ENCODE data around the gene RGS1.

The RGS1 gene

GRCh38 chr1:192557841-192558595 is 17.6 kb upstream of the RGS1 start:
- Histone ChIP-seq H3K9me3 (replicated peaks; ENCODE audit: low read length) (no peaks in the 10 kb centered on the region), H3K27me3 (ENCODE audit: control insufficient read depth, insufficient read depth, low read length) (no peaks in the 10 kb centered on the region), H3K4me1 (ENCODE audit: control insufficient read depth, insufficient read depth, low read length) (peaks cover 41% of the 10 kb centered on the region), H3K4me3 (ENCODE audit: low read length) (no peak overlapping the region), H3K4me2 (ENCODE audit: low read length) (peak overlapping the region; percentile 28), H3K36me3 (ENCODE audit: insufficient read depth, low read length) (no peaks in the 10 kb centered on the region), H3K9ac (ENCODE audit: low read depth, low read length) (peak overlapping the region; percentile 76)

- peak overlapping the region; percentile 59 for H3K4me2 ChIP-seq (ENCODE audit: low read length)
These were observed 16.2 kb upstream of the RGS1 start for GRCh38 chr1:192559115-192560006.

DNA sequence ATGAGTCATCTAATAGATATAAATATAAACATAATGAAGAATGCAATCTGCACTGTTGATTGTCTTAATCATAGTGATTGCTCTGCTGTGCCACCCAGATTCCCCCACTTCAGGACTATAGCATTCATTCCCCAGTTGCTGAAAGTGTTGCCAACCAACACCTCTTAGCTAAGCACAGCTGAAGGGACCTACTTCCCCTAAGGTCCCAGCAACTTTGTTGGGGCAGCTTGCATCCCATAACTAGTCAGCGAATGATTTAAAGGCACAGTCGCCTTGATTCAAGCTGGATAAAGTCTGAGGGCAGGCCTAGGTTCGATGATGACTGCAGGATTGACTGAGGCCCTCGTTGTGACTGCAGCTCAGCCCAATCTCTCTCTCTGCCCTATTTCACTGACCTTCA is 14.3 kb upstream of the RGS1 start:
- no peaks in the 10 kb centered on the region for H3K27me3 ChIP-seq (ENCODE audit: control insufficient read depth, insufficient read depth, low read length)
- H3K4me2 ChIP-seq (ENCODE audit: low read length), result no peak overlapping the region
- no peak overlapping the region for H3K4me3 ChIP-seq (ENCODE audit: low read length)
- H3K4me1 ChIP-seq (ENCODE audit: control insufficient read depth, insufficient read depth, low read length), result peaks cover 41% of the 10 kb centered on the region
- H3K36me3 ChIP-seq (ENCODE audit: insufficient read depth, low read length), result no peaks in the 10 kb centered on the region
- H3K9me3 ChIP-seq (replicated peaks; ENCODE audit: low read length), result no peaks in the 10 kb centered on the region
- no peak overlapping the region for H3K9ac ChIP-seq (ENCODE audit: low read depth, low read length)

More at GRCh38 chr1:192559115-192560006, 16.2 kb upstream of the RGS1 start:
- peak overlapping the region; percentile 29 for H3K4me3 ChIP-seq (ENCODE audit: low read length)
- no peaks in the 10 kb centered on the region for H3K36me3 ChIP-seq (ENCODE audit: insufficient read depth, low read length)
- no peaks in the 10 kb centered on the region for H3K9me3 ChIP-seq (replicated peaks; ENCODE audit: low read length)
- no peaks in the 10 kb centered on the region for H3K27me3 ChIP-seq (ENCODE audit: control insufficient read depth, insufficient read depth, low read length)
- peak overlapping the region; percentile 78 for H3K9ac ChIP-seq (ENCODE audit: low read depth, low read length)
- H3K4me1 ChIP-seq (ENCODE audit: control insufficient read depth, insufficient read depth, low read length), result peaks cover 41% of the 10 kb centered on the region

DNA sequence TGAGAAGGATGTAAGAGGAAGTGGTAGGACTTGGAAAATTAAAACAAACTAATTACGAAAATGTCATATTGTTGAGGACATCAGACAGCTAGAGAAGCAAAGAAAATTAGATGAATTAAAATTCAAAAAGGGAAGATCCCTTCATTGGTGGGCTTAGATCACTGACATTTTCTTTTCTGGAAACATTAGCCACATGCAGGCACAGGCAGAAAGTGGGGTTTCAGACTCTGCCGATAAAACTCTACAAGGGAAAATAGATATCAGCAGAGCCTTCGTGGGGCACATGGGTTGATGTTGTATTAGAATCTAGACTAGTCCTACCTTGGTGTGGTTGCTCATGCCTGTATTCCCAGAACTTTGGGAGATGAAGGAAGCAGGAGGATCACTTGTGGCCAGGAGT is 12.4 kb upstream of the RGS1 start:
- no peak overlapping the region for H3K4me3 ChIP-seq (ENCODE audit: low read length)
- H3K9me3 ChIP-seq (replicated peaks; ENCODE audit: low read length), result no peaks in the 10 kb centered on the region
- no peak overlapping the region for H3K9ac ChIP-seq (ENCODE audit: low read depth, low read length)
- no peaks in the 10 kb centered on the region for H3K27me3 ChIP-seq (ENCODE audit: control insufficient read depth, insufficient read depth, low read length)
- no peaks in the 10 kb centered on the region for H3K36me3 ChIP-seq (ENCODE audit: insufficient read depth, low read length)
- no peak overlapping the region for H3K4me2 ChIP-seq (ENCODE audit: low read length)
- H3K4me1 ChIP-seq (ENCODE audit: control insufficient read depth, insufficient read depth, low read length), result peaks cover 26% of the 10 kb centered on the region

DNA sequence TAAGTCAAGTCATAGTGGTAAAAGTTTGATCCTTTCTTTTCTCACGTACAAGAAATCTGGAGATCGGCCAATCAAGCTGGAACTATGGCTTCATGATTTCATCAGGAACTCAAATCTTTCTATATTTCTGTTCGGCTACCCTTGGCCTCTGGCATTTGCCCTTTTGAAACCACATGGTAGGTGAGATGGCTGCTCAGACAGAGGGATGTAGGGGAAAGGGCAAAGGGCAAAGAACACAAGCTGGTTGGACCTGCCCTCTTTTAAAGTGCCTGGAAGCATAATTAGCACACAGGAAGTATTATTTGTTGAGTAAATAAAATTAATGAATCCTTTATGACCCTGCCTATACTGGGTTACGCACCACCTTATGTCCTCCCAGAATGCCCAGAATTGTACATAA is 11.5 kb upstream of the RGS1 start:
- Histone ChIP-seq H3K4me1 (ENCODE audit: control insufficient read depth, insufficient read depth, low read length) (peaks cover 16% of the 10 kb centered on the region), H3K27me3 (ENCODE audit: control insufficient read depth, insufficient read depth, low read length) (no peaks in the 10 kb centered on the region), H3K36me3 (ENCODE audit: insufficient read depth, low read length) (no peaks in the 10 kb centered on the region), H3K4me3 (ENCODE audit: low read length) (no peak overlapping the region), H3K9me3 (replicated peaks; ENCODE audit: low read length) (no peaks in the 10 kb centered on the region), H3K4me2 (ENCODE audit: low read length) (no peak overlapping the region), H3K9ac (ENCODE audit: low read depth, low read length) (no peak overlapping the region)

GRCh38 chr1:192565946-192566345 is 9.6 kb upstream of the RGS1 start:
- Histone ChIP-seq H3K9me3 (replicated peaks; ENCODE audit: low read length) (no peaks in the 10 kb centered on the region), H3K27me3 (ENCODE audit: control insufficient read depth, insufficient read depth, low read length) (no peaks in the 10 kb centered on the region), H3K36me3 (ENCODE audit: insufficient read depth, low read length) (no peaks in the 10 kb centered on the region), H3K4me3 (ENCODE audit: low read length) (no peak overlapping the region), H3K4me1 (ENCODE audit: control insufficient read depth, insufficient read depth, low read length) (no peaks in the 10 kb centered on the region), H3K4me2 (ENCODE audit: low read length) (no peak overlapping the region), H3K9ac (ENCODE audit: low read depth, low read length) (no peak overlapping the region)

DNA sequence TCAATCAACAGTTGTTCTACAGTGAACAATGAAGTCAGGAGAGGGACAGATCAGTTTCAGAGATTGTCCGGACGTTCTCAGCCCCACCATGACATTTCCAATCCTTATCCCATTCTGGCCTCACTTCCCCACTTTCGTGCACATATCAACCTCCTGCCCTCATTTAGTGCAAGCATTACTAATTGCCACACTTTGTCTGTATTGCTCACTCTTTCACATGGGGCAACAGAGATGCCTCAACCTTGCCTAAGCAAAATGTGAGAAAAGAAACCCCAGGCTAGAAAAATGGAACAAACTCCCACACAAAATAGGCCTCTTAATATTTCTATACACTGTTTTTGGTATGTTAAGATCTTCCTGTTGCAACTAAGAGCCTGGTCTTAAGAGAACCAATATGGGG is 8.9 kb upstream of the RGS1 start:
- Histone ChIP-seq H3K27me3 (ENCODE audit: control insufficient read depth, insufficient read depth, low read length) (no peaks in the 10 kb centered on the region), H3K4me2 (ENCODE audit: low read length) (no peak overlapping the region), H3K9ac (ENCODE audit: low read depth, low read length) (no peak overlapping the region), H3K4me1 (ENCODE audit: control insufficient read depth, insufficient read depth, low read length) (no peaks in the 10 kb centered on the region), H3K36me3 (ENCODE audit: insufficient read depth, low read length) (no peaks in the 10 kb centered on the region), H3K9me3 (replicated peaks; ENCODE audit: low read length) (no peaks in the 10 kb centered on the region), H3K4me3 (ENCODE audit: low read length) (no peak overlapping the region)

DNA sequence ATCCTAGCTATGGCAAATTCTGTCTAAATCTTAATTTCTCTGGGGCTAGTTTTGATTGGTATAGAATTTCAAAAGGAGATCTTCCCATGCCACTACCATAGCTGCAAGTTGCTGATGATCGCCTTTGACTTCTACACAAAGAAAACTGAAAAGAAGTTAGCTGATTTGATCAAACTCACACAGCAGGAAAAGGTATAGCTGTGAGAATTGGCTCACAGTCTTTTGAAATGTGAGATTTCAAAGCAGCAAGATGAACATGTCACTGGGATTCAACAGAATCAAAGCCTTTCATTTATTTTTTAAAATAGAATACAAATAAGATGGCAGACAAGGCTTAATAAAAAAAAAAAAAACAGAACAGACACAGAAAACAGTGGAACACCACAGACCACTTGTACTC is 7.5 kb upstream of the RGS1 start:
- H3K27me3 ChIP-seq (ENCODE audit: control insufficient read depth, insufficient read depth, low read length), result no peaks in the 10 kb centered on the region
- H3K36me3 ChIP-seq (ENCODE audit: insufficient read depth, low read length), result no peaks in the 10 kb centered on the region
- peaks cover 2% of the 10 kb centered on the region for H3K4me1 ChIP-seq (ENCODE audit: control insufficient read depth, insufficient read depth, low read length)
- H3K4me2 ChIP-seq (ENCODE audit: low read length), result no peak overlapping the region
- H3K9ac ChIP-seq (ENCODE audit: low read depth, low read length), result no peak overlapping the region
- H3K4me3 ChIP-seq (ENCODE audit: low read length), result no peak overlapping the region
- H3K9me3 ChIP-seq (replicated peaks; ENCODE audit: low read length), result no peaks in the 10 kb centered on the region

DNA sequence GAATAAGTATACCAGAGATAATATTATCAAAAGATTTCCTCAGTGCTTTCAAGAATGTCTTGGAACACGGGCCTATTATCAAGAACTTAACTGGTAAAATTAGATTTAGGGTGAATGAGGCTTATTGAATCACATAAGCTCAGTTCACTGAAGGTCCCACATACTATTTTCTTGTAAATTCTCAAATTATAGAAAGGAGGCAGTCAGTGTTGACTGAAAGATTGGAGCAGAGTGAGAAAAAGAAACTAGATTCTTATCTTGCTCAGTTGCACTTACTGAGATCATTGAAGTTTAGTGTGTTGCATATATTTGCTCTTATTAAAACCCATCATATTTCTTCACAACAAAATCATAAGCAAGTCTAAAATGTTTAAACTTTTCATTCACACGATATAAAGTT is 3.9 kb upstream of the RGS1 start:
- no peak overlapping the region for H3K4me3 ChIP-seq (ENCODE audit: low read length)
- H3K9me3 ChIP-seq (replicated peaks; ENCODE audit: low read length), result no peaks in the 10 kb centered on the region
- H3K36me3 ChIP-seq (ENCODE audit: insufficient read depth, low read length), result no peaks in the 10 kb centered on the region
- no peak overlapping the region for H3K9ac ChIP-seq (ENCODE audit: low read depth, low read length)
- no peak overlapping the region for H3K4me2 ChIP-seq (ENCODE audit: low read length)
- no peaks in the 10 kb centered on the region for H3K27me3 ChIP-seq (ENCODE audit: control insufficient read depth, insufficient read depth, low read length)
- peaks cover 14% of the 10 kb centered on the region for H3K4me1 ChIP-seq (ENCODE audit: control insufficient read depth, insufficient read depth, low read length)

- H3K36me3 ChIP-seq (ENCODE audit: insufficient read depth, low read length), result no peaks in the 10 kb centered on the region
- no peak overlapping the region for H3K4me2 ChIP-seq (ENCODE audit: low read length)
- no peak overlapping the region for H3K9ac ChIP-seq (ENCODE audit: low read depth, low read length)
- H3K27me3 ChIP-seq (ENCODE audit: control insufficient read depth, insufficient read depth, low read length), result no peaks in the 10 kb centered on the region
- H3K9me3 ChIP-seq (replicated peaks; ENCODE audit: low read length), result no peaks in the 10 kb centered on the region
- H3K4me1 ChIP-seq (ENCODE audit: control insufficient read depth, insufficient read depth, low read length), result peaks cover 15% of the 10 kb centered on the region
- no peak overlapping the region for H3K4me3 ChIP-seq (ENCODE audit: low read length)
These were observed 2.1 kb upstream of the RGS1 start for GRCh38 chr1:192573499-192573898.

- H3K36me3 ChIP-seq (ENCODE audit: insufficient read depth, low read length), result no peaks in the 10 kb centered on the region
- H3K4me2 ChIP-seq (ENCODE audit: low read length), result no peak overlapping the region
- no peaks in the 10 kb centered on the region for H3K9me3 ChIP-seq (replicated peaks; ENCODE audit: low read length)
- no peak overlapping the region for H3K9ac ChIP-seq (ENCODE audit: low read depth, low read length)
- no peaks in the 10 kb centered on the region for H3K27me3 ChIP-seq (ENCODE audit: control insufficient read depth, insufficient read depth, low read length)
- peaks cover 20% of the 10 kb centered on the region for H3K4me1 ChIP-seq (ENCODE audit: control insufficient read depth, insufficient read depth, low read length)
- no peak overlapping the region for H3K4me3 ChIP-seq (ENCODE audit: low read length)
These were observed 1.5 kb upstream of the RGS1 start for GRCh38 chr1:192574073-192574472.
